SK-N-SH treated with all-trans-retinoic acid at 6 μM for 48 hours (cell line): ENCODE results near the gene TCAIM.

Source experiments
- ATAC-seq: fragments of 200-7000 bp; cut with Tn5 transposase; 3 replicates; pipeline ENCODE4 v1.9.1; 2020; ENCODE audit warnings: mild to moderate bottlenecking, moderate library complexity
- ARNTL ChIP-seq: fragments of 450-650 bp; formaldehyde crosslinking; IDR thresholded peaks from 2 replicates; pipeline ENCODE4 v1.5.0; 2020; ENCODE audit warnings: low read depth, mild to moderate bottlenecking, moderate library complexity, borderline replicate concordance
- BACH2 ChIP-seq: fragments of 250-450 bp; sonication (Bioruptor Pico); IDR thresholded peaks from 2 replicates; pipeline ENCODE4 v1.9.0; 2021; ENCODE audit warnings: mild to moderate bottlenecking, borderline replicate concordance
- CREB5 ChIP-seq: fragments of 250-450 bp; sonication (Bioruptor Pico); IDR thresholded peaks from 2 replicates; pipeline ENCODE4 v1.5.1; 2020; ENCODE audit warnings: low read depth, mild to moderate bottlenecking, moderate library complexity
- CSDC2 ChIP-seq: fragments of 250-450 bp; sonication (Bioruptor Pico); IDR thresholded peaks from 2 replicates; pipeline ENCODE4 v1.5.0; 2020; ENCODE audit warnings: mild to moderate bottlenecking, moderate library complexity
- CSRNP3 ChIP-seq: fragments of 250-450 bp; sonication (Bioruptor Pico); IDR thresholded peaks from 2 replicates; pipeline ENCODE4 v1.5.1; 2021; ENCODE audit warnings: mild to moderate bottlenecking, moderate library complexity
- GLIS3 ChIP-seq: fragments of 250-450 bp; sonication (Bioruptor Pico); IDR thresholded peaks from 2 replicates; pipeline ENCODE4 v1.5.0; 2020; ENCODE audit warnings: mild to moderate bottlenecking, moderate library complexity
- ISL1 ChIP-seq: fragments of 250-450 bp; sonication (Bioruptor Pico); IDR thresholded peaks from 2 replicates; pipeline ENCODE4 v2.1.2; 2022; ENCODE audit warnings: mild to moderate bottlenecking, moderate library complexity
- PATZ1 ChIP-seq: fragments of 250-450 bp; sonication (Bioruptor Pico); IDR thresholded peaks from 2 replicates; pipeline ENCODE4 v1.8.0; 2020; ENCODE audit warnings: mild to moderate bottlenecking, moderate library complexity, borderline replicate concordance
- RARB ChIP-seq: fragments of 250-450 bp; sonication (Bioruptor Pico); IDR thresholded peaks from 2 replicates; pipeline ENCODE4 v1.8.0; 2021; ENCODE audit warnings: mild to moderate bottlenecking, moderate library complexity
- SNAI2 ChIP-seq: fragments of 250-450 bp; sonication (Bioruptor Pico); IDR thresholded peaks from 2 replicates; pipeline ENCODE4 v1.5.0; 2020; ENCODE audit warnings: mild to moderate bottlenecking, moderate library complexity
- TCF4 ChIP-seq: fragments of 250-450 bp; sonication (Bioruptor Pico); IDR thresholded peaks from 2 replicates; pipeline ENCODE4 v1.8.0; 2021; ENCODE audit warnings: mild to moderate bottlenecking, moderate library complexity, borderline replicate concordance
- TOX ChIP-seq: fragments of 250-450 bp; sonication (Bioruptor Pico); IDR thresholded peaks from 2 replicates; pipeline ENCODE4 v1.8.0; 2021; ENCODE audit warnings: mild to moderate bottlenecking, moderate library complexity, borderline replicate concordance
- TSHZ2 ChIP-seq: fragments of 250-450 bp; sonication (Bioruptor Pico); IDR thresholded peaks from 2 replicates; pipeline ENCODE4 v1.5.0; 2020; ENCODE audit warnings: mild to moderate bottlenecking, moderate library complexity
- ZC3H10 ChIP-seq: fragments of 250-450 bp; sonication (Bioruptor Pico); IDR thresholded peaks from 2 replicates; pipeline ENCODE4 v1.5.1; 2021; ENCODE audit warnings: mild to moderate bottlenecking, moderate library complexity
- ZFP30 ChIP-seq: fragments of 450-650 bp; formaldehyde crosslinking; IDR thresholded peaks from 2 replicates; pipeline ENCODE4 v1.5.0; 2022; ENCODE audit warnings: mild to moderate bottlenecking, moderate library complexity
- ZNF565 ChIP-seq: fragments of 450-650 bp; formaldehyde crosslinking; conservative IDR thresholded peaks from 2 replicates; pipeline ENCODE4 v1.5.0; 2020; ENCODE audit warnings: low read depth, mild to moderate bottlenecking, moderate library complexity
- ZNF70 ChIP-seq: fragments of 450-650 bp; formaldehyde crosslinking; IDR thresholded peaks from 2 replicates; pipeline ENCODE4 v1.5.0; 2020; ENCODE audit warnings: mild to moderate bottlenecking, moderate library complexity
- ZNF8 ChIP-seq: fragments of 450-650 bp; formaldehyde crosslinking; IDR thresholded peaks from 2 replicates; pipeline ENCODE4 v1.5.0; 2020; ENCODE audit warnings: mild to moderate bottlenecking, moderate library complexity

TCAIM gene

GRCh38 chr3:44365952-44366351 lies 27.4 kb downstream of the TCAIM start:
- TF ChIP-seq ISL1 (no peak), ZFP30 (CRISPR knock-in tag) (no peak), ZC3H10 (CRISPR knock-in tag) (no peak), ZNF70 (CRISPR knock-in tag) (no peak), CSRNP3 (no peak), TCF4 (CRISPR knock-in tag) (no peak), GLIS3 (CRISPR knock-in tag) (no peak), SNAI2 (no peak), ZNF8 (no peak), ARNTL (CRISPR knock-in tag) (no peak), TSHZ2 (CRISPR knock-in tag) (no peak)
- TF ChIP-seq, all 23 proteins: peak for 0
- no peak for ATAC-seq

- TF ChIP-seq CSRNP3 (no peak), SNAI2 (no peak)
Measured at GRCh38 chr3:44375450-44375849, 36.9 kb downstream of the TCAIM start.

GRCh38 chr3:44387404-44387803 lies 48.8 kb downstream of the TCAIM start:
- TF ChIP-seq ZNF565 (CRISPR knock-in tag) (no peak), SNAI2 (no peak), ARNTL (CRISPR knock-in tag) (no peak), RARB (no peak), BACH2 (CRISPR knock-in tag) (no peak)
- TF ChIP-seq, all 23 proteins: peak for 0
- ATAC-seq = no peak

More at GRCh38 chr3:44375450-44375849, 36.9 kb downstream of the TCAIM start:
- ATAC-seq = no peak

GRCh38 chr3:44392489-44392888 lies 53.9 kb downstream of the TCAIM start:
- TF ChIP-seq SNAI2 (no peak), ZNF8 (peak; percentile 91), ZC3H10 (CRISPR knock-in tag) (no peak)
- TF ChIP-seq, all 23 proteins: peak for 1
- no peak for ATAC-seq

GRCh38 chr3:44395714-44396113 lies 57.1 kb downstream of the TCAIM start:
- no peak for ATAC-seq
- no peak for TF ChIP-seq ISL1
- TF ChIP-seq CREB5 (CRISPR knock-in tag) = no peak
- no peak for TF ChIP-seq ARNTL (CRISPR knock-in tag)
- TF ChIP-seq PATZ1 (CRISPR knock-in tag) = no peak
- no peak for TF ChIP-seq TOX (CRISPR knock-in tag)
- no peak for TF ChIP-seq ZC3H10 (CRISPR knock-in tag)
- no peak for TF ChIP-seq ZNF70 (CRISPR knock-in tag)
- TF ChIP-seq SNAI2 = no peak
- TF ChIP-seq ZNF8 = no peak
- TF ChIP-seq CSRNP3 = no peak
- no peak for TF ChIP-seq CSDC2 (CRISPR knock-in tag)
- TF ChIP-seq RARB = no peak
